SKM-1 (cell line): ENCODE results near the gene SSH3.
A peak's percentile ranks its signal among the peaks of the same experiment; 100 is the strongest.

Source experiments
- DNase-seq: peaks from one replicate; lab custom pipeline; 2025; ENCODE audit not compliant: unreplicated experiment; lab: John Stamatoyannopoulos, UW

Gene SSH3

GRCh38 chr11:67345247-67345919, 42.1 kb downstream of the SSH3 start:
- no peak for DNase-seq

GRCh38 chr11:67345920-67346819, 42.8 kb downstream of the SSH3 start:
- DNase-seq, result peak; percentile 54

- no peak for DNase-seq
Measured at GRCh38 chr11:67347964-67348749, 44.8 kb downstream of the SSH3 start.

- no peak for DNase-seq
Measured at GRCh38 chr11:67349036-67349435, 45.7 kb downstream of the SSH3 start.

- no peak for DNase-seq
Measured at GRCh38 chr11:67349457-67349856, 46.1 kb downstream of the SSH3 start.

- no peak for DNase-seq
Measured at GRCh38 chr11:67349928-67350465, 46.7 kb downstream of the SSH3 start.

GRCh38 chr11:67351275-67352005, 48.1 kb downstream of the SSH3 start:
- peak; percentile 56 for DNase-seq

- DNase-seq, result no peak
Measured at GRCh38 chr11:67352546-67353316, 49.4 kb downstream of the SSH3 start.

GRCh38 chr11:67353317-67354074, 50.2 kb downstream of the SSH3 start, which contains the start of gene POLD4:
Gene POLD4 (minus strand): TSS chr11:67353546. CDS start chr11:67353399, 147 bp downstream.
- DNase-seq, result peak; percentile 100

GRCh38 chr11:67354075-67355022, 51.0 kb downstream of the SSH3 start:
- no peak for DNase-seq

- no peak for DNase-seq
Measured at GRCh38 chr11:67355023-67355793, 51.9 kb downstream of the SSH3 start.

GRCh38 chr11:67355794-67356386, 52.6 kb downstream of the SSH3 start:
- DNase-seq, result no peak

GRCh38 chr11:67356387-67356863, 53.1 kb downstream of the SSH3 start:
- no peak for DNase-seq

GRCh38 chr11:67356864-67357561, 53.7 kb downstream of the SSH3 start:
- peak; percentile 86 for DNase-seq

- DNase-seq, result no peak
Measured at GRCh38 chr11:67357831-67358670, 54.7 kb downstream of the SSH3 start.
